LHCN-M2 (cell line): ENCODE measurements around the gene C16orf90. TPM values are rescaled to one million over a fixed set of nuclear protein-coding genes. Genes with fewer than 3 reads are reported as not detected.

Experiments
- DNase-seq: peaks from one replicate; pipeline ENCODE4 v3.0.0-alpha.2; 2012; ENCODE audit warnings: low read depth
- polyA plus RNA-seq: library from polyadenylated mRNA; unstranded; fragments of >200 nt; gene quantifications from one replicate; pipeline ENCODE4 v1.2.1, GENCODE V29; 2012; ENCODE audit warnings: missing spikeins
- total RNA-seq: library from RNA; depleted of rRNA; stranded (reverse); fragments of >200 nt; gene quantifications from 2 replicates; pipeline ENCODE4 v1.2.3, GENCODE V29; 2014; rRNA removed

The C16orf90 gene
- total RNA-seq, result not detected in 2 replicates
- not detected for polyA plus RNA-seq

- no peak for DNase-seq
Observed at GRCh38 chr16:3495176-3495575, at the start of gene C16orf90. TSS of gene C16orf90 (minus strand) at chr16:3495489. CDS start at chr16:3495421, 68 bp downstream.

- DNase-seq, result peak; percentile 54
Observed at GRCh38 chr16:3542601-3543373, 47.5 kb upstream of the C16orf90 start.

GRCh38 chr16:3541527-3542155 lies 46.4 kb upstream of the C16orf90 start:
- DNase-seq, result no peak

- DNase-seq, result no peak
Observed at GRCh38 chr16:3538222-3538621, 42.9 kb upstream of the C16orf90 start.

- DNase-seq, result no peak
Observed at GRCh38 chr16:3536851-3537250, 41.6 kb upstream of the C16orf90 start.

GRCh38 chr16:3536271-3536731 lies 41.0 kb upstream of the C16orf90 start:
- no peak for DNase-seq

GRCh38 chr16:3534126-3534525 lies 38.8 kb upstream of the C16orf90 start:
- no peak for DNase-seq

- no peak for DNase-seq
Observed at GRCh38 chr16:3532741-3533140, 37.5 kb upstream of the C16orf90 start.

GRCh38 chr16:3530371-3530914 lies 35.2 kb upstream of the C16orf90 start:
- DNase-seq, result no peak

- no peak for DNase-seq
Observed at GRCh38 chr16:3529175-3529574, 33.9 kb upstream of the C16orf90 start.

- no peak for DNase-seq
Observed at GRCh38 chr16:3528406-3528805, 33.1 kb upstream of the C16orf90 start.

GRCh38 chr16:3527216-3527829 lies 32.0 kb upstream of the C16orf90 start:
- DNase-seq, result peak; percentile 58

- no peak for DNase-seq
Observed at GRCh38 chr16:3525951-3526350, 30.7 kb upstream of the C16orf90 start.

GRCh38 chr16:3523281-3523680 lies 28.0 kb upstream of the C16orf90 start:
- DNase-seq, result no peak

- DNase-seq, result no peak
Observed at GRCh38 chr16:3520841-3521240, 25.6 kb upstream of the C16orf90 start.

- no peak for DNase-seq
Observed at GRCh38 chr16:3520413-3520812, 25.1 kb upstream of the C16orf90 start.

GRCh38 chr16:3519581-3519980 lies 24.3 kb upstream of the C16orf90 start:
- DNase-seq, result peak; percentile 31

- no peak for DNase-seq
Observed at GRCh38 chr16:3518986-3519348, 23.7 kb upstream of the C16orf90 start.

GRCh38 chr16:3518292-3518985 lies 23.1 kb upstream of the C16orf90 start:
- DNase-seq, result peak; percentile 32

GRCh38 chr16:3515897-3516296 lies 20.6 kb upstream of the C16orf90 start:
- no peak for DNase-seq

GRCh38 chr16:3514621-3515020 lies 19.3 kb upstream of the C16orf90 start:
- peak; percentile 73 for DNase-seq
